ENCODE data around the gene FBN1.
A peak's percentile ranks its signal among the peaks of the same experiment; 100 is the strongest.

Gene FBN1

GRCh38 chr15:48644827-48645557 is 517 bp downstream of the FBN1 start:
- TF ChIP-seq CTCF (IDR thresholded peaks at IDR 0.05; ENCODE audit: control extremely low read depth, extremely low read depth, low read depth, missing control alignments): no peak
- ChIA-PET CTCF (no interaction called here), POLR2A (interaction anchor here (0.6 to 1.4 kb wide), 2 partner anchors 9 to 231 kb away, joined by 3 read pairs; no protein-coding TSS in a partner anchor)
- peak; percentile 58 for DNase-seq (ENCODE audit: extremely low spot score)

GRCh38 chr15:48644467-48644826 is 1.1 kb downstream of the FBN1 start:
- DNase-seq (ENCODE audit: extremely low spot score): peak; percentile 13
- POLR2A ChIA-PET: interaction anchor here (1.4 kb wide), 1 partner anchor 9 kb away, joined by 3 read pairs; no protein-coding TSS in a partner anchor
- TF ChIP-seq CTCF (IDR thresholded peaks at IDR 0.05; ENCODE audit: control extremely low read depth, extremely low read depth, low read depth, missing control alignments): no peak
- CTCF ChIA-PET: no interaction called here

GRCh38 chr15:48643776-48644466 is 1.6 kb downstream of the FBN1 start:
- DNase-seq (ENCODE audit: extremely low spot score): no peak
- no peak for TF ChIP-seq CTCF (IDR thresholded peaks at IDR 0.05; ENCODE audit: control extremely low read depth, extremely low read depth, low read depth, missing control alignments)
- POLR2A ChIA-PET: no interaction called here
- CTCF ChIA-PET: no interaction called here

GRCh38 chr15:48643206-48643605 is 2.3 kb downstream of the FBN1 start:
- ChIA-PET CTCF (no interaction called here), POLR2A (no interaction called here)
- no peak for DNase-seq (ENCODE audit: extremely low spot score)
- no peak for TF ChIP-seq CTCF (IDR thresholded peaks at IDR 0.05; ENCODE audit: control extremely low read depth, extremely low read depth, low read depth, missing control alignments)

GRCh38 chr15:48642795-48643194 is 2.7 kb downstream of the FBN1 start:
- CTCF ChIA-PET: no interaction called here
- TF ChIP-seq CTCF (IDR thresholded peaks at IDR 0.05; ENCODE audit: control extremely low read depth, extremely low read depth, low read depth, missing control alignments): no peak
- no peak for DNase-seq (ENCODE audit: extremely low spot score)
- POLR2A ChIA-PET: no interaction called here

- CTCF ChIA-PET: interaction anchor here (1.1 kb wide), 1 partner anchor 285 kb away, joined by 3 read pairs; no protein-coding TSS in a partner anchor
- TF ChIP-seq CTCF (IDR thresholded peaks at IDR 0.05; ENCODE audit: control extremely low read depth, extremely low read depth, low read depth, missing control alignments): peak; percentile 46
- DNase-seq (ENCODE audit: extremely low spot score): peak; percentile 20
- POLR2A ChIA-PET: no interaction called here
Measured at GRCh38 chr15:48641416-48641815, 4.1 kb downstream of the FBN1 start.

All from GM10248 (cell line).